Measurements from ENCODE around the gene ZFP28. TPM values are rescaled to one million over a fixed set of nuclear protein-coding genes. Genes with fewer than 3 reads are reported as not detected.
A peak's percentile ranks its signal among the peaks of the same experiment; 100 is the strongest.

ZFP28 gene
- total RNA-seq, 1 donor from 2014 or later, result 7.1 TPM

DNA sequence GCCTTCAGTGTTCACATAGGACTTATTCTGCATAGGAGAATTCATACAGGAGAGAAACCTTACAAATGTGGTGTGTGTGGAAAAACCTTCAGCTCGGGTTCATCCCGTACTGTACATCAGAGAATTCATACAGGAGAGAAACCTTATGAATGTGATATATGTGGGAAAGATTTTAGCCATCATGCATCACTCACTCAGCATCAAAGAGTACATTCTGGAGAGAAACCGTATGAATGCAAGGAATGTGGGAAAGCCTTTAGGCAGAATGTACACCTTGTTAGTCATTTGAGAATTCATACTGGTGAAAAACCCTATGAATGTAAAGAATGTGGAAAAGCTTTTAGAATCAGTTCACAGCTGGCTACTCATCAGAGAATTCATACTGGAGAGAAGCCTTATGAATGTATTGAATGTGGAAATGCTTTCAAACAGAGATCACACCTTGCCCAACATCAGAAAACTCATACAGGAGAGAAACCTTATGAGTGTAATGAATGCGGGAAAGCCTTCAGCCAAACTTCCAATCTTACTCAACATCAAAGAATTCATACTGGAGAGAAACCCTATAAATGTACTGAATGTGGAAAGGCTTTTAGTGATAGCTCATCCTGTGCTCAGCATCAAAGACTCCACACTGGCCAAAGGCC is 13.4 kb upstream of the ZFP28 start:
- peaks cover 3 to 50% of the 10 kb centered on the region in 2 donors for H3K36me3 ChIP-seq

DNA sequence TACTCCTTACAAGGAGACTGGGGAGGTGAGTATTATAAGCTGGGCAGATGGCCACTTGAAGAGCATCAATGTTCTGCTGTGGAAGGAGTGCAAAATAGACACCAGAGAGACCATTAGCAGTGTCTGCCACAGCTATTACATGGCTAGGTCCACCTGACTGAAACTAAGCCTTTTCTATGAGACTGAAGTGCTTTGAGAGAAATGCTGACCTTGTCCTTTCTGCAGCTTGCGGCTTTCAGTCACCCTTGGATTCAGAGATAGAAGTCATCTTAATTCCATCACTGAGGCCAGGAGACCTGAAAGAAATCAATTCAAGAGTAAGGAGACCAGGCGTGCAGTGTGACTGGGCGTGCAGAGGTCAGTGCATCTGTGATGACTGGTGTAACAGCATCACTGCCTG is 1.3 kb upstream of the ZFP28 start:
- DNase-seq (ENCODE audit: extremely low spot score in 2 of 2), result no peak
- Histone ChIP-seq H3K4me1 (peaks cover 17% of the 10 kb centered on the region), H3K4me3 (peak overlapping the region in 1 of 2 donors; percentile 87), H3K27me3 (no peaks in the 10 kb centered on the region), H3K36me3 (peaks cover 0 to 21% of the 10 kb centered on the region in 2 donors), H3K27ac (no peak overlapping the region), H3K9me3 (peaks cover 28% of the 10 kb centered on the region)
- intact Hi-C loops (cut with DNase I), result no loop called here
- TF ChIP-seq POLR2AphosphoS5 (IDR thresholded peaks at IDR 0.05; ENCODE audit: insufficient read depth in 1 of 2, low read depth in 1 of 2) (no peak), POLR2A (IDR thresholded peaks at IDR 0.05) (no peak)
- TF ChIP-seq, protein P1, sequence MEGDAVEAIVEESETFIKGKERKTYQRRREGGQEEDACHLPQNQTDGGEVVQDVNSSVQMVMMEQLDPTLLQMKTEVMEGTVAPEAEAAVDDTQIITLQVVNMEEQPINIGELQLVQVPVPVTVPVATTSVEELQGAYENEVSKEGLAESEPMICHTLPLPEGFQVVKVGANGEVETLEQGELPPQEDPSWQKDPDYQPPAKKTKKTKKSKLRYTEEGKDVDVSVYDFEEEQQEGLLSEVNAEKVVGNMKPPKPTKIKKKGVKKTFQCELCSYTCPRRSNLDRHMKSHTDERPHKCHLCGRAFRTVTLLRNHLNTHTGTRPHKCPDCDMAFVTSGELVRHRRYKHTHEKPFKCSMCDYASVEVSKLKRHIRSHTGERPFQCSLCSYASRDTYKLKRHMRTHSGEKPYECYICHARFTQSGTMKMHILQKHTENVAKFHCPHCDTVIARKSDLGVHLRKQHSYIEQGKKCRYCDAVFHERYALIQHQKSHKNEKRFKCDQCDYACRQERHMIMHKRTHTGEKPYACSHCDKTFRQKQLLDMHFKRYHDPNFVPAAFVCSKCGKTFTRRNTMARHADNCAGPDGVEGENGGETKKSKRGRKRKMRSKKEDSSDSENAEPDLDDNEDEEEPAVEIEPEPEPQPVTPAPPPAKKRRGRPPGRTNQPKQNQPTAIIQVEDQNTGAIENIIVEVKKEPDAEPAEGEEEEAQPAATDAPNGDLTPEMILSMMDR (IDR thresholded peaks at IDR 0.05), result no peak

More for the DNA sequence above, 13.4 kb upstream of the ZFP28 start:
- Histone ChIP-seq H3K27ac (no peak overlapping the region), H3K4me1 (no peaks in the 10 kb centered on the region), H3K27me3 (no peaks in the 10 kb centered on the region), H3K4me3 (no peak overlapping the region), H3K9me3 (peaks cover 78% of the 10 kb centered on the region)
- intact Hi-C loops (cut with DNase I), result no loop called here
- no peak for TF ChIP-seq POLR2A (IDR thresholded peaks at IDR 0.05)
- TF ChIP-seq POLR2AphosphoS5 (IDR thresholded peaks at IDR 0.05; ENCODE audit: insufficient read depth in 1 of 2, low read depth in 1 of 2), result no peak
- TF ChIP-seq, protein P1 (IDR thresholded peaks at IDR 0.05), result no peak
- DNase-seq (ENCODE audit: extremely low spot score in 2 of 2), result no peak

DNA sequence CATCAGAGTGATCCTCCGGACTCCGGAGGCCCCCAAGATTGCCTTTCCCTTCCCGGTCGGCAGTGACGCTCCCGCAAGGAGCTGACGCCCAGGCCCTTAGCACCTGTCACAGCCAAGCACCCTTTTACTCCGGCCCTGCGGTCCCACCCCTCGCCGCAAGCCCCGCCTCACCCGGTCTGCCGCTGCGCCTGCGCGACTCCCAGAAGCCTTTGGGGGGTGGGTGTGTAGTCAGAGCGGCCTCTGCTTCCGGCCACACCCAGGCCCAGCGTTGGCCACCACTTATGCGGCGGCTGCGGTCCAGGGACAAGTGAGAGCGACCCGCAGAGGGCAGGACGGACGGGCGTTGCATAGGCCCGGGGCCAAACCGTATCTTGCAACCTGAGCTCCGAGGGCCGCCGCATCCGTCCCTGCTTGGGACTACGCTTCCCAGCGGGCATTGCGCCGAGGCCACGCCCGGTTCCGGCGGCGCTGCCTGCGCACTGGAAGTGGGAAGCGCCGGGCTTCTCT is 441 bp upstream of the ZFP28 start:
- Histone ChIP-seq H3K4me1 (peaks cover 17% of the 10 kb centered on the region), H3K9me3 (peaks cover 28% of the 10 kb centered on the region), H3K27me3 (no peaks in the 10 kb centered on the region), H3K36me3 (peaks cover 0 to 23% of the 10 kb centered on the region in 2 donors), H3K4me3 (peak overlapping the region; percentile 79 to 87), H3K27ac (peak overlapping the region; percentile 88)
- peak in 1 of 2 donors; percentile 87 for DNase-seq (ENCODE audit: extremely low spot score in 2 of 2)
- TF ChIP-seq POLR2AphosphoS5 (IDR thresholded peaks at IDR 0.05; ENCODE audit: insufficient read depth in 1 of 2, low read depth in 1 of 2), result peak; percentile 76 to 82
- no peak for TF ChIP-seq POLR2A (IDR thresholded peaks at IDR 0.05)
- TF ChIP-seq, protein P1 (IDR thresholded peaks at IDR 0.05), result peak in 1 of 3 experiments; percentile 20
- intact Hi-C loops (cut with DNase I), result no loop called here

DNA sequence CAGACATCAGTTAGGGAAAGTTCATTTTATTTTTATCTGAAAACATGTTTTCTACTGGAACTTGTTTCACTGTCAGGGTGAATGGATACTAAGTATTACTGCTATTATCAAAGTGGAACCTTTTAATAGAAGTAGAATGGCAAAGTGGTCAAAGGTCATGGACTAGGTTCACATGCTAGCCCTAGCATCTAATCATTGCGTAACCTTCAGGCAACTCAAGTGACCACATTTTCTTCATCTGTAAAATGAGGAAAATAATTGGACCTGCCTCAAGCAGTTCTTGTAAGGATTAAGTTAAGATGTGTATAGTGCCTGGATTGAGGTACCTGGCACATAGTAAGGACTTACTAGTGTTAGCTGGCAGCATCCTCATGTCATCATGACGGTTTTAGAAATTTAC is 5.0 kb downstream of the ZFP28 start:
- H3K4me3 ChIP-seq, result no peak overlapping the region
- peaks cover 6 to 68% of the 10 kb centered on the region in 2 donors for H3K36me3 ChIP-seq
- H3K9me3 ChIP-seq, result peaks cover 42% of the 10 kb centered on the region
- no peak overlapping the region for H3K27ac ChIP-seq
- intact Hi-C loops (cut with DNase I), result no loop called here
- TF ChIP-seq POLR2AphosphoS5 (IDR thresholded peaks at IDR 0.05; ENCODE audit: insufficient read depth in 1 of 2, low read depth in 1 of 2) (no peak), POLR2A (IDR thresholded peaks at IDR 0.05) (no peak)
- TF ChIP-seq, protein P1 (IDR thresholded peaks at IDR 0.05), result no peak
- H3K4me1 ChIP-seq, result peaks cover 11% of the 10 kb centered on the region
- no peaks in the 10 kb centered on the region for H3K27me3 ChIP-seq
- no peak for DNase-seq (ENCODE audit: extremely low spot score in 2 of 2)

DNA sequence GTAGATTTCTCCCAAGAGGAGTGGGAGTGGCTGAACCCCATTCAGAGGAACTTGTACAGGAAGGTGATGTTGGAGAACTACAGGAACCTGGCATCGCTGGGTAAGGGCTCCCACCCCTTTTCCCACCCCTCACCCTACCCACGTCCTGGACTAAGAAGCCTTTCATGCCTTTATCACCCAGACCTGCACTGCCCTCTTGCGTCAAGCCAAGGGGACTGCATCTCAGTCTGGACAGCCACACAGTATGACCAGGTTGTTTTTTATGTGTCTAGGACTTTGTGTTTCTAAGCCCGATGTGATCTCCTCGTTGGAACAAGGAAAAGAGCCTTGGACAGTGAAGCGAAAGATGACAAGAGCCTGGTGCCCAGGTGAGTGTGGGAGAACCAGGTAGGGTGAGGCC is 8.8 kb downstream of the ZFP28 start:
- DNase-seq (ENCODE audit: extremely low spot score in 2 of 2), result no peak
- TF ChIP-seq POLR2AphosphoS5 (IDR thresholded peaks at IDR 0.05; ENCODE audit: insufficient read depth in 1 of 2, low read depth in 1 of 2) (no peak), POLR2A (IDR thresholded peaks at IDR 0.05) (no peak)
- TF ChIP-seq, protein P1 (IDR thresholded peaks at IDR 0.05), result no peak
- intact Hi-C loops (cut with DNase I), result no loop called here

More for the DNA sequence above, 8.8 kb downstream of the ZFP28 start:
- Histone ChIP-seq H3K4me3 (no peak overlapping the region), H3K27ac (no peak overlapping the region), H3K36me3 (peaks cover 13 to 83% of the 10 kb centered on the region in 2 donors), H3K4me1 (no peaks in the 10 kb centered on the region), H3K27me3 (no peaks in the 10 kb centered on the region), H3K9me3 (peaks cover 64% of the 10 kb centered on the region)
